WTC11 (cell line): ENCODE results near the gene EDN1. TPM values are rescaled to one million over a fixed set of nuclear protein-coding genes. Genes with fewer than 3 reads are reported as not detected.

Experiments
- ATAC-seq: fragments of 200-7000 bp; cut with Tn5 transposase; 2 replicates; pipeline ENCODE4 v1.10.0; 2021; ENCODE audit warnings: mild to moderate bottlenecking, moderate library complexity
- CTCF ChIA-PET: fragments of 300-600 bp; sonication (Branson Sonifier 250); formaldehyde crosslinking; loops from one replicate; lab custom pipeline; 2021; ENCODE audit warnings: antibody characterized with exemption; lab: Charles Lee
- POLR2A ChIA-PET: fragments of 350-600 bp; sonication (Branson Sonifier 250); formaldehyde crosslinking; loops from one replicate; lab custom pipeline; 2021; ENCODE audit warnings: antibody characterized with exemption; lab: Charles Lee
- DNase-seq: peaks from one replicate; pipeline ENCODE4 v3.0.0; 2021; ENCODE audit warnings: low spot score
- H3K27ac Mint-ChIP-seq: 2 replicates; pipeline ENCODE4 v1.8.0; 2021; ENCODE audit warnings: mixed read lengths
- H3K27me3 Mint-ChIP-seq: 2 replicates; pipeline ENCODE4 v1.8.0; 2021; ENCODE audit warnings: low read depth, mild to moderate bottlenecking, moderate library complexity, mixed read lengths
- H3K36me3 Mint-ChIP-seq: 2 replicates; pipeline ENCODE4 v1.8.0; 2021; ENCODE audit warnings: mixed read lengths
- H3K4me1 Mint-ChIP-seq: 2 replicates; pipeline ENCODE4 v1.8.0; 2022; ENCODE audit warnings: mixed read lengths
- H3K4me3 Mint-ChIP-seq: 2 replicates; pipeline ENCODE4 v1.8.0; 2021; ENCODE audit warnings: mild to moderate bottlenecking, moderate library complexity, mixed read lengths
- H3K9me3 Mint-ChIP-seq: 2 replicates; pipeline ENCODE4 v1.8.0; 2021; ENCODE audit warnings: mixed read lengths
- ATF1 ChIP-seq: sonication (generic); formaldehyde crosslinking; IDR thresholded peaks from 2 replicates; pipeline ENCODE4 v1.8.1; 2023; ENCODE audit warnings: mild to moderate bottlenecking, moderate library complexity, missing genetic modification reagents
- ATF2 ChIP-seq: sonication (generic); formaldehyde crosslinking; IDR thresholded peaks from 2 replicates; pipeline ENCODE4 v1.8.1; 2022; ENCODE audit warnings: low read depth, missing genetic modification reagents, borderline replicate concordance
- ATF3 ChIP-seq: sonication (generic); formaldehyde crosslinking; conservative IDR thresholded peaks from 2 replicates; pipeline ENCODE4 v1.8.1; 2022; ENCODE audit warnings: mild to moderate bottlenecking, missing genetic modification reagents
- CBFB ChIP-seq: sonication (generic); formaldehyde crosslinking; IDR thresholded peaks from 2 replicates; pipeline ENCODE4 v1.8.1; 2022; ENCODE audit warnings: mild to moderate bottlenecking, low read depth, missing genetic modification reagents
- E2F5 ChIP-seq: sonication (generic); formaldehyde crosslinking; IDR thresholded peaks from 2 replicates; pipeline ENCODE4 v1.8.1; 2022; ENCODE audit warnings: mild to moderate bottlenecking, moderate library complexity, missing genetic modification reagents
- ETV6 ChIP-seq: sonication (generic); formaldehyde crosslinking; IDR thresholded peaks from 2 replicates; pipeline ENCODE4 v1.8.1; 2022; ENCODE audit warnings: mild to moderate bottlenecking, missing genetic modification reagents
- HMGXB4 ChIP-seq: sonication (generic); formaldehyde crosslinking; IDR thresholded peaks from 2 replicates; pipeline ENCODE4 v1.8.1; 2023; ENCODE audit warnings: mild to moderate bottlenecking, moderate library complexity, missing genetic modification reagents
- IRF1 ChIP-seq: sonication (generic); formaldehyde crosslinking; IDR thresholded peaks from 2 replicates; pipeline ENCODE4 v1.8.0; 2023; ENCODE audit warnings: missing genetic modification reagents
- JAZF1 ChIP-seq: fragments of 250-450 bp; sonication (Bioruptor Pico); IDR thresholded peaks from 2 replicates; pipeline ENCODE4 v1.9.0; 2021; ENCODE audit warnings: moderate library complexity, mild to moderate bottlenecking, inconsistent platforms
- NFATC4 ChIP-seq: fragments of 250-450 bp; sonication (Bioruptor Pico); IDR thresholded peaks from 2 replicates; pipeline ENCODE4 v1.9.0; 2021; ENCODE audit warnings: mild to moderate bottlenecking
- OVOL2 ChIP-seq: fragments of 250-450 bp; sonication (Bioruptor Pico); IDR thresholded peaks from 2 replicates; pipeline ENCODE4 v1.9.0; 2021; ENCODE audit warnings: mild to moderate bottlenecking, borderline replicate concordance
- PREB ChIP-seq: sonication (generic); formaldehyde crosslinking; IDR thresholded peaks from 2 replicates; pipeline ENCODE4 v1.8.1; 2022; ENCODE audit warnings: mild to moderate bottlenecking, missing genetic modification reagents, moderate library complexity, borderline replicate concordance
- ZNF121 ChIP-seq: sonication (generic); formaldehyde crosslinking; IDR thresholded peaks from 2 replicates; pipeline ENCODE4 v1.8.0; 2023; ENCODE audit warnings: missing genetic modification reagents
- ZNF138 ChIP-seq: sonication (generic); formaldehyde crosslinking; conservative IDR thresholded peaks from 2 replicates; pipeline ENCODE4 v1.8.1; 2022; ENCODE audit warnings: mild to moderate bottlenecking, moderate library complexity, missing genetic modification reagents
- ZNF219 ChIP-seq: sonication (generic); formaldehyde crosslinking; IDR thresholded peaks from 2 replicates; pipeline ENCODE4 v1.8.0; 2023; ENCODE audit warnings: missing genetic modification reagents, mild to moderate bottlenecking, borderline replicate concordance
- ZNF263 ChIP-seq: sonication (generic); formaldehyde crosslinking; IDR thresholded peaks from 2 replicates; pipeline ENCODE4 v1.8.1; 2022; ENCODE audit warnings: low read depth, mild to moderate bottlenecking, moderate library complexity, missing genetic modification reagents
- ZNF281 ChIP-seq: sonication (generic); formaldehyde crosslinking; IDR thresholded peaks from 2 replicates; pipeline ENCODE4 v1.8.0; 2023; ENCODE audit warnings: mild to moderate bottlenecking, missing genetic modification reagents
- ZNF671 ChIP-seq: fragments of 250-450 bp; sonication (Bioruptor Pico); IDR thresholded peaks from 2 replicates; pipeline ENCODE4 v1.8.0; 2021; ENCODE audit warnings: mild to moderate bottlenecking
- ZSCAN18 ChIP-seq: fragments of 250-450 bp; sonication (Bioruptor Pico); IDR thresholded peaks from 2 replicates; pipeline ENCODE4 v2.1.2; 2022; ENCODE audit warnings: mild to moderate bottlenecking, moderate library complexity
- total RNA-seq: library from RNA; stranded (reverse); gene quantifications from 3 replicates; pipeline ENCODE4 v1.2.3, GENCODE V29; 2021

Gene EDN1
- total RNA-seq, 1 experiment from 2014 or later = 1.0 TPM

GRCh38 chr6:12261502-12261901, 28.7 kb upstream of the EDN1 start (continued):
- no peak for TF ChIP-seq CBFB (CRISPR knock-in tag)
- no peak for TF ChIP-seq IRF1 (CRISPR knock-in tag)
- TF ChIP-seq ZNF138 (CRISPR knock-in tag) = no peak
- no peak for TF ChIP-seq ATF2 (CRISPR knock-in tag)
- no peak for TF ChIP-seq PREB (CRISPR knock-in tag)
- no peak for TF ChIP-seq ZNF281 (CRISPR knock-in tag)

GRCh38 chr6:12262236-12263061, 27.7 kb upstream of the EDN1 start:
- ATAC-seq (no peak), DNase-seq (no peak)
- no peak overlapping the region for H3K27ac Mint-ChIP-seq
- no peaks in the 10 kb centered on the region for H3K9me3 Mint-ChIP-seq
- TF ChIP-seq ETV6 (CRISPR knock-in tag) = no peak
- no peak for TF ChIP-seq ZNF219 (CRISPR knock-in tag)
- TF ChIP-seq JAZF1 (CRISPR knock-in tag) = no peak
- no peak for TF ChIP-seq ZNF121 (CRISPR knock-in tag)
- TF ChIP-seq ATF1 (CRISPR knock-in tag) = no peak
- no peak for TF ChIP-seq NFATC4 (CRISPR knock-in tag)
- no peak for TF ChIP-seq ZNF263 (CRISPR knock-in tag)
- no peak for TF ChIP-seq HMGXB4 (CRISPR knock-in tag)
- no peak for TF ChIP-seq OVOL2 (CRISPR knock-in tag)
- TF ChIP-seq E2F5 (CRISPR knock-in tag) = no peak
- TF ChIP-seq ATF3 (CRISPR knock-in tag) = no peak
- no peak for TF ChIP-seq ZNF671 (CRISPR knock-in tag)
- no peak for TF ChIP-seq ZSCAN18
- CTCF ChIA-PET = interaction anchor here (1.7 kb wide), 1 partner anchor 25 kb away, joined by 6 read pairs; no protein-coding TSS in a partner anchor
- H3K4me3 Mint-ChIP-seq = no peak overlapping the region
- H3K4me1 Mint-ChIP-seq = peaks cover 5% of the 10 kb centered on the region
- H3K36me3 Mint-ChIP-seq = no peaks in the 10 kb centered on the region
- POLR2A ChIA-PET = interaction anchor here (0.7 kb wide), 1 partner anchor 443 kb away, joined by 3 read pairs; no protein-coding TSS in a partner anchor
- no peaks in the 10 kb centered on the region; the same call in 1 of the 2 replicates for H3K27me3 Mint-ChIP-seq
